Mesenteric fat pad (tissue), 1 donor: Measurements from ENCODE around the gene MCTP2. TPM values are rescaled to one million over a fixed set of nuclear protein-coding genes. Genes with fewer than 3 reads are reported as not detected.

Experiments used
- DNase-seq: peaks from one replicate; pipeline ENCODE4 v3.0.0-alpha.2; 2020; ENCODE audit warnings: low spot score
- total RNA-seq: library from RNA; stranded (reverse); fragmentation: NEBNext Ultra II Directional; extraction: Animal tissue kit (Norgen Biotek cat#: 25700); gene quantifications from one replicate; pipeline ENCODE4 v1.2.1, GENCODE V29; 2021
- donor health status: DM: yes; HTN: yes; CAD: no.

MCTP2 gene
- total RNA-seq, 1 donor from 2014 or later, result 11.0 TPM

DNA sequence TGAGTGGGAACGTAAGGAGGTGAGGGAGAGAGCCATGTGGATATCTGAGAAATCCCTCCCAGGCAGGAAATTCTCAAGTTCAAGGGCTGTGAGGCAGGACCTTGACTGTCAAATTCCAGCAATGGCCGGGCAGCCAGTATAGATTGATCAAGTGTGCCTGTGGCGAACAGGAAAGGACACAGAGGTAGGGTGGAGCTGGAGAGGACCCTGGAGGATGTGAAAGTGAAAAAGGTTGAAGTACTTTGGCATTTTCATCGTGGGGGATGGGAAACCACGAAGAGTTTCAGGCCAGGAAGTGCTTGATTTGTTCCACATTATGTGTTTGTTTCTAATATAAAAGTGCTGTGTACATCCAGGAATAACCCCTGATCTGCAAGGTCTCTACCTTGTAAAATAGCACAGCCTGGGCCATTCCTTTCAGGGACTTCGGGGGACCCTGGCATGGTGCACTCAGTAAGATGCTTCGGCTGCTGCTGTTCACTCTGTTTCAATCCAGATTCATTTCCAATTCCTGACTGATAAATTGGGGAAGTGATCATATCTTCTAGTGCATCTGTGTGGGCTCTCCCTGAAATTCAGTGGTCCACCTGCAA is 156.6 kb downstream of the MCTP2 start:
- no peak for DNase-seq

DNA sequence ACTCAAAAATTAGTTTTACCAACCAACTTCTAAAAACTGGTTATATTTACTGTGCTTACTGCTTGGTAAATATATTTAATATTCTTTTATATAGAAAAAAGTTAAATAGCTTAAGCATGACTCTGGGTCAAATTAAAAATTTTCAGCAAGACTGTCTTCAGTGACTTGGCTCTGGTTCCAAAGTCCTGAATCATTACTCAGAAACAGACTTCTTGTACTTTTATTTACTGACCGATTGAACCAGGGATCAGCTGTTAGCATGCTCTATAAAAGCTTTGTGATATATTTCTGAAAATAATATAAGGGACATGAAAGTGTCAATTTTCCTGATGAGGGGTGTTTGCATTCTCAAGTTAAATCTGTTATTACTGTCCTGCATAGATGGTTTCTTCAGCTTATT is 164.3 kb downstream of the MCTP2 start:
- DNase-seq, result no peak

- DNase-seq, result no peak
Observed at GRCh38 chr15:94397337-94397736, 166.0 kb downstream of the MCTP2 start.

DNA sequence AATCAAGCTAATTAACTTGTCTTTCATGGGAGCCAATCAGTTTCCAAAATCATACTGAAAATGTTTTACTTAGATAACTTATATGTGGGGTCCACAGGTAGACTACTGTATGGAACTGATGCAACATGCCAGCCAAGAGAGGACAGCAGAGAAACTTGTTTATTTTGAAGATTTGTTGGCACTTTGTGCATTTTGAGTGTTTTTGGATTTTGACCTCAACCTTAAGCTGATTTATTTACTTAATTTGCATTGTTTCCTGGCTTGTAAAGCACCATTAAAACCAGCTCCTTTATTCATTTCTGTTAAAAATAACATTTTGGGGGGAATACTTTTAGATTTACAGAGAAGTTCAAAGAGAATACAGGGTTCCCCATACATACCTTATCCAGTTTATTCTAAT is 166.6 kb downstream of the MCTP2 start:
- no peak for DNase-seq

DNA sequence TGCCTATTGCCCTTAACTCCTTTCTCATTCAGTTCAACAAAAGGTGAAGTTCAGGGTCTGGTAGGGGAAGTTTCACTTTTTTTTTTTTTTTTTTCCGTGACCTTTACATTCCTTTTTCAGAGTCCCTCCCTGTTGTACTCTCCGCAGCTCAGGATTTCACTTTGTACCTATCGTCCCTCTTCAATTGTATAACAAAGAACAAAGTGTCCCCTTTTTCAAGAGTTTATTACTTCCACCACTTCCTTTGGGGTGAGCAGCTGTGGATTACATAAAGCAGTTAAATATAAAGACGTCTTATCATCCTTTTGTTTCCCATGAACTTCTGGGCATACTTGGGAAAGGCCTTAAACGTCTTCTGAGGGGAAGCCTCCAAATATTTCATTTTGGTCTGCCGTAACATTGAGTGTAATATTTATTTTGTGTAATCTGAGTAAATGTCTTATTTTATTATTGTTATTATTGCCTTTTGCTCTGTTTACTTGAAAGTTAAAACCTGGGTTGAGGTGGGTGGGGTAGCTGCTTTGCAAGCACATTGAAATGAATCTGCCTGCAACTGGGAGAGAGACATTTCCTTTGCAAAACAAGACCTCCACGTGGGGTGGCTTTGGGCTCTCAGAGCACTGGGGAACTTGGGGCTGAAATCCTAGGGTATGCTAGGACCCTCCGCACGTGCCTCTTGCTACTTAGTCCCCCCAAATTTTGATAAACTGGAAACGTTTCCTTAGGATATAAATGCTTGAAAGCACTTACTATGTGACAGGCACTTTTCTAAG is 169.4 kb downstream of the MCTP2 start:
- no peak for DNase-seq

DNA sequence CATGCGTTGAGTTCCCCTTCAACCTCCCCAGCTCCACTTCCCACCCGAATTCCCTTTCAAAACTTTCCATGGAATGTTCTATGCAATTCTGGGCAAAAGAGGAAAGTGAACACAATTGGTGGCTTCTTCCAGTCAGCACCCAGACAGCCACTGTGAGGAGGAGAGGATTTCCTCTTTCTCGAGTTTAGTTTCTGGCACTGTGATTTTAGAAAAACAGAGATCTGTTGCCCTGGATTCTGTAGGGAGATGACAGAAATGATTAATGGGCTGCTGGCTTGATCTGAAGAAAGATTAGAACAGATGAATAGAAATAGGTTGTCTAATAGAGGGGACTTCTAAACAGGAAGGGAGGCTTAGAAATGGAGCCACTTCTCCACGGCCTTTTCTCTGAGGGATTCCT is 172.0 kb downstream of the MCTP2 start:
- no peak for DNase-seq

- DNase-seq, result no peak
Observed at GRCh38 chr15:94404733-94405283, 173.4 kb downstream of the MCTP2 start.

- no peak for DNase-seq
Observed at GRCh38 chr15:94411285-94411684, 179.9 kb downstream of the MCTP2 start.

GRCh38 chr15:94411846-94412245 is 180.5 kb downstream of the MCTP2 start:
- DNase-seq, result no peak

DNA sequence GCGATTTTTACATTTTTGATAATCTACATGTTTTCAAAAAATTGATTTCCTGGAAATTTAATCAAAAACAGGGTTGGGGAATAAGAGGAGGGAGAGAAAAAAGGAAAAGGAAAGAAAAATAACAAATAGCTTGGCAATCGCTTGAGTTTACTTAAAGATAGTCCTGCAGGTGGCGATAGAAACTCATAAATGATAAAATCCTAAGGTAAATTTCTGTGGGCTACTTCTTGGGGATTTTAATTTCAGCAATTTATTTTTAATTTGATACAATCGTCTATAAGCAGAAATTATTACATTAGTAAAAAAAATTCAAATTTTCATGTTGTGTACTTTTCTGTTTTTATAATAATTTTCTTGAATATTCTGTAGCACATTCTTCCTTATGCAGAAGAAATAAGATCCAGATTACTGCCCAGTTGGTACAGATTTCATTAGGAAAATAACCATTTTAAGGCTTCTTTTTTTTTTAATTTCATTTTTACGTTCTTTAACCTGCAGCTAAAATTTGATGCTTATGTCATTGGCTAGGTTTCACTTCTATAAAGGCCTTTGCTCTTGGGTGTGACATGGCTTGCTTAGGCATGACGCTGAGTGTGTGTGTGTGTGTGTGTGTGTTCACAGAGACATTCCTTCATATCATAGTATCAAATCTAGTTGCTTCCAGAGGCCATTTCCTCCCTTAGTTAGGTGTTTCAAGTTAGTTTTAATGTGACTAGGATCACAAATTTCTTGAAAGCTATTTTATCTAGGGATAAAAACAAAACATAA is 181.8 kb downstream of the MCTP2 start:
- DNase-seq, result no peak

GRCh38 chr15:94414916-94415315 is 183.6 kb downstream of the MCTP2 start:
- no peak for DNase-seq

- no peak for DNase-seq
Observed at GRCh38 chr15:94416267-94416666, 184.9 kb downstream of the MCTP2 start.

DNA sequence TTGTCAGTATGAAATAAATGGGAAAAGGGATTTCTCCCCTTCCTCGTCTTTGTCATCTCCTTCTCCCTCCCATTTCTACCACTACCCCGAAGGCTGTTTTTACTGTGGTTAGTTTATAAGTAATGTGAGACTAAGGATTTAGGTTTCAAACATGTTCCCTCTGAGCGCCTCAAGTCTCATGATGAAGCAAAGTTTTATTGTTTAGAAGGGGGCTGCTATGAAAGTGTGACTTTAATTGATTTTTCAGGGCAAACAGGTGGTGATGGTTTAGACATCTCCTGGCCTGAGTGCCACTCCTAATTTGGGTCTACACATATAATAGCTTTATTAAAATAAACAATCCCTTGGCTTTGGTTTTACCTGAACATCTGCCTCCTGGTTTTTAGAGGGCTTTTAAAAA is 185.5 kb downstream of the MCTP2 start:
- no peak for DNase-seq

GRCh38 chr15:94417501-94418293 is 186.3 kb downstream of the MCTP2 start:
- DNase-seq, result no peak

GRCh38 chr15:94421706-94422105 is 190.3 kb downstream of the MCTP2 start:
- no peak for DNase-seq

DNA sequence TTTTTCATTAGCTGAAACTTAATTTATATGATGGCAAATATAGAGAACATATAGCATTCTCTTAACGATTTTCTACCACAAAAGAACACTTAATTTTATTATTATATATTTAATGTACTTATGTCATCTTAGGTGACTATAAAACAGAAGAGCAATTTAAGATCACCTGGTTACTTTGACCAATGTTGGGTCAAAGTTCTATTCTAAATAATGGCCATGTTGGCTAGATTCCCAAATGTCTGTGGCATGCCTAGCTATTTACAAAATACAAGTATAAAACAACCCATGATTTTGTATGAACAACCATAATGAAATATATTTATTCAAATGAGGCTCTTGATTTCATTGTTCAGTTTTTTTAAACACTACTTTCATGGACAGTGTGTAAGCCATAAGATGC is 200.9 kb downstream of the MCTP2 start:
- DNase-seq, result no peak

DNA sequence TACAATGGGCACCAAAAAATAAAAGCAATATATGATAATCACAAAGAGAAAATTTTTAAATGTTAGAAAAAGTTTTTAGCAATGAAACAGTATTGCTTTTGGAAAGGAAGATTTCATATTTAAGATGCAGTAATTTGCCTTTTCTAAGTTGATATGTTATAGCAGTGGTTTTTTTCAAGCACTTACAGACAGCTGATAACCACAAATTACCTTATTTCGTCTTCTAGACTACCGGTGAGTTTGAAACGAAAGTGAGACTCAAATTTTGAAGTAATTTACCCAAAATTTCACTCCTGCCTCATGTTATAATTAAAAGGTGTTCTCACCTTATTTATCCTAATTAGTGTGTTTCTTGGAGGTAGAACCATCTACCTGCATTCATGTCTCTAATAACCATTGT is 207.8 kb downstream of the MCTP2 start:
- DNase-seq, result no peak

DNA sequence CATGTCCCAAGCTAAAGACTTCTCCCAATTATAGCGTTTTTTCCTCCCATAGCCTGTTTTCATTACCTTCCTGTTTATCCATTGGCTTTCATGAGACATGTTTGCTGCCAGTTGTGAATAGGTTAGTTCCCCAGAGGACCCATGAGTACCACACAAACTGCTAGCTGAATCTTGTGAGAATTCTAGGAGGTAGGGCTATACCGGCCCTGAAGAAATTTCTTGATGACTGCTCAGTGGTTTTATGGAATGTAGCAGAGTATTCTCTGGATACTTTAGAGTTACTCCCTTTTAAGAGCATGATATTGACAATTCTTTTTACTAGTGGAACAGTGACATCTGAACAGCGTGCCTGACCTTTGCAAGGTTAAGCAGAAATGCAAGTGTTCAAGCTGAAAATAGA is 210.4 kb downstream of the MCTP2 start:
- no peak for DNase-seq

- DNase-seq, result no peak
Observed at GRCh38 chr15:94442480-94442879, 211.1 kb downstream of the MCTP2 start.

DNA sequence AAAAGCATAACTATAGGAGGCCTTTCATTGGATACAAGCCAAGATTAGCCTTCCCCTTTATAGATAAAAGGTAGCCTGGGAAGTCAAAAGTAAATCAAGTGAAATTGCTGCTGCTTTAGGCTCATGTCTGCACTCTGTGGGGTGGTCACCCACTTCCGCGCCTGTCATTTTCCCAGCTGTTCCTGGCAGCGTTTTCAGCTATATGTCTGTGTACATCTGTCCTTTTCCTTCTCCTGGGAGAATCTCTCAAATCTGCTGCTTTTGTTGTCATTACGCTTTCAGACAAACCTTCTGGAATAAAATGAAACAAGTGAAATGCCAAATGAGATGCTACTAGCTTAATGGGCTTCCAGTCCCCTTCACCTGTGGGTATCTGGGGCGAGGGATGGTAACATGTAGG is 211.8 kb downstream of the MCTP2 start:
- DNase-seq, result no peak

DNA sequence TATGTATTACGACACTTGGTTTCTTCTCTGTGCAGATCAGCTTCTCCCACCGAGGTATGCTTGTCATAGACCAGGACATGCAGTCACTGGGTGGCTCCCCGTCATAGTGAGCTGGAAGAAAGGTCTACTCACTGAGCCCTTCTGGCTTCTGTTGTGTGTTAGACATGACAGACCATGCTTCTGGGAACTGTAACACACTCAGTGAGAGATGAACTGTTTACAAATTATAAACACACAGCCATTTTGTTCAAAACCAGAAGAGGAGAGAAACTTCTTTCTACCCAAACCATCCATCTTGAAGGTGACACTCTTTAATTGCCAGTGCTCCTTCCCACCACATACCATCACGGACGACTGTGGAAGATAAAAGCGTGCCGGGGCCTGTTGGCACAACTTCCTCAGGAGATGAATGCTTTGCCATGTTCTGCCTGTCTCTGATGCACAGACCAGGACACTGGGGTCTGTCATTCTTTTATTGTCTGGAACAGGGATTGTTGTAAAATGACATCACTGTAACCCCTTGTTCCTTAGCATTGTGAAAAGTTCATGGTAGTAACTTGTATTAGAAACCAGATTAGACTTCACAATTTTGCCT is 214.3 kb downstream of the MCTP2 start:
- DNase-seq, result no peak
